SHP77 (cell line): ENCODE measurements around the gene PRCP.
A peak's percentile ranks its signal among the peaks of the same experiment; 100 is the strongest.
"Not testable (repeated sequence)": the region's sequence is repeated elsewhere in the genome, so short reads cannot be mapped to it uniquely, and the experiment has no call there.

Source experiments
- DNase-seq, 2 experiments: peaks; one replicate each; lab custom pipeline; 2025; lab: John Stamatoyannopoulos, UW

PRCP gene

GRCh38 chr11:82900277-82901164 lies at the start of gene PRCP:
Gene PRCP (minus strand): TSS chr11:82900430. CDS start chr11:82900402, 28 bp downstream.
- peak; percentile 88 to 92 for DNase-seq

GRCh38 chr11:82949352-82949751 lies 49.1 kb upstream of the PRCP start:
- DNase-seq, result no peak

DNA sequence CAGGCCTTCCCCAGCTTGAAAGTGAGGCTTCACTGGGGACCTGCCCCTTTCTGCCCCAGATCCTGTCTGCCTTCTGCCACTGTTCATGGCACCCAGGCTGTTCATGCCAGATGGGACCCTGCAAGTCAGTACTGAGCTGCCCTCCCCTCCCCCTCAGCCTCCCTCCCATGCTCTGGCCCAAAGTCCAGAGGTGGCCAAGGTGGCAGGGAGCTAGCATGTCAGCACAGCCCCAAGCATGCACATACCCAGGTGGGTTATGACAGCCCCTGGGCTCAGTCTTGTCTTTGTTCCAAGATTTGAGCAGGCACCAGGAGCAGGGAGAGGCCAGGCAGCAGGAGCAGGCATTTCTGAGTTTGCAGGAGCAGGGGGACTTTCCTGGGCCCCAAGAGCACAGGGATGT lies 45.5 kb upstream of the PRCP start:
- no peak for DNase-seq

DNA sequence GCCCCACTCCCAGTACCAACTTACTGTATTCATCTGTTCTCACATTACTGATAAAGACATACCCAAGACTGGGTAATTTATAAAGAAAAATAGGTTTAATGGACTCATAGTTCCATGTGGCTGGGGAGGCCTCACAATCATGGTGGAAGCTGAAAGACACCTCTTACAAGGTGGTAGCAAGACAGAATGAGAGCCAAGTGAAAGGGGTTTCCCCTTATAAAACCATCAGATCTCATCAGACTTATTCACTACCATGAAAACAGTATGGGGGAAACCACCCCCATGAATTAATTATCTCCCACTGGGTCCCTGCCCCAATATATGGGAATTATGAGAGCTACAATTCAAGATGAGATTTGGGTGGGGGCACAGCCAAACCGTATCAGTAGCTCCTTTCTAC lies 44.8 kb upstream of the PRCP start:
- DNase-seq, result not testable (repeated sequence)

- DNase-seq, result no peak
Measured at GRCh38 chr11:82944198-82944597, 44.0 kb upstream of the PRCP start.

- not testable (repeated sequence) for DNase-seq
Measured at GRCh38 chr11:82943430-82943829, 43.2 kb upstream of the PRCP start.

- no peak for DNase-seq
Measured at GRCh38 chr11:82942376-82942775, 42.1 kb upstream of the PRCP start.

DNA sequence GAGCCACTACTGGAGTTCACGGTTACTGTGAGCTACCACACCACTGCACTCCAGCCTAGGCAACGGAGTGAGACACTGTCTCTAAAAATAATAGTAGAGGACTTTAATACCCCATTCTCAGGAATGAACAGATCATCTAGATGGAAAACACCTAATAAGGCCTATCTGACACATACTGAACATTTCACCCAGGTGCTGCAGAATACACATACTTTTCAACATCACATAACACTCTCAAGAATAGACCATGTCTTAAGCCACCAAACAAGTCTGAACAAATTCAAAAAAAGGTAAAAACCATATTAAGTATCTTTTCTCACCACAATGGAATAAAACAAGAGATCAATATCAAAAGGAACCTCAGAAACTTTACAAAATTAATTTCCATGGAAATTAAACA lies 39.2 kb upstream of the PRCP start:
- DNase-seq, result no peak

DNA sequence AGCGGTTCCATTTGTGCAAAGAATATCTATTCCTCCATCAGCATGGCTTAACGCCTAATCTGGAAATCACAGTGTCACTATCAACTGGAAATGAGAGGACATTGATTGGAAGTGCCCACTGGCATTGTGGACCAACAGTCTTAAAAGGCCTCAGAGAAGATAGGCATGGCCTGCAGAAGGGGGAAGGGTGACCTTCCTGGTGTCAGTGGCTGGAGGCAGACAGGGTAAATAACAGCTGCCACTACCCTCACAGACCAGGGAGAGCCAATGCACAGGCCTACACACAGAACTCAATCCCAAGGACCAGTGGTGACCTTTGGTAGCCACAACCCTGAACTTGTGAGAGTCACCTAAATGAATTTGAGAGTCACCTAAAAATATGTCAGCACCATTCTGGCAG lies 37.3 kb upstream of the PRCP start:
- DNase-seq, result no peak

DNA sequence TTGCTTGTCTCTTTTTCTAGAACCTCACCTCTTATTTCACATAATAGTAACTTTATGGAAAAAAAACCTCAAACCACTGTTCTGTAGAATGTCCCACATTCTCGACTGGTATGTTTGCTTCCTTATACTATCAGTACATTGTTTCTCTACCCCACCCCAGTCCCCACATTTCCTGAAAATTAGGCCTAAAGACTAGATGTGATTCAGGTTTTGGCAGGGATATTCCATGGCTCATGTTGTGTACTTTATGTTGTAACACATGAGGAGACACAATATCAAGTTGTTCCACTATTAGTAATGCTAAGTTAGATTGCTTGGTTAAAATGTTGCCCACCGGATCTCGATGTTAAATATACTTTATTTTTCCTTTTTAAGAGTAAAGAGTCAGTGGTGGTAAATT lies 36.0 kb upstream of the PRCP start:
- DNase-seq, result no peak

GRCh38 chr11:82932564-82932963 lies 32.3 kb upstream of the PRCP start:
- no peak for DNase-seq

DNA sequence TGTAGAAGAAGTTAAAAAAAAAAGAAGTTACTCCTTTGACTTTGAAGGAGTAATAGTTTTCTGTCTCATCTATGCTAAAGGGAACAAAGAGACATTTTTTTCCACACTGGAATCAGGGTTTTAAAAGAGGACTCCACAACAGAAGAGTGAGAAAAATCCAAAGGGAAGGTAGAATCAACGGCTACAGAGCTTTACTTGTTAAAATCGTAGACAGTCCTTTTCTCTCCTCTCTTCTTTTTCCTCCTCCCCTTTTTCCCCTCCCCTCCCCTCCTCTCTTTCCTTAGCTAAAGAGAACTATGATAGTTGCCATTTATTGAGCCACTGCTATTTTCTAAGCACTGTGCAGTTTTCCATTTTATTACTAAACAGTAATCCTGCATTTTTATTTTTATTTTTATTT lies 30.5 kb upstream of the PRCP start:
- no peak for DNase-seq

GRCh38 chr11:82930229-82930628 lies 30.0 kb upstream of the PRCP start:
- no peak for DNase-seq

DNA sequence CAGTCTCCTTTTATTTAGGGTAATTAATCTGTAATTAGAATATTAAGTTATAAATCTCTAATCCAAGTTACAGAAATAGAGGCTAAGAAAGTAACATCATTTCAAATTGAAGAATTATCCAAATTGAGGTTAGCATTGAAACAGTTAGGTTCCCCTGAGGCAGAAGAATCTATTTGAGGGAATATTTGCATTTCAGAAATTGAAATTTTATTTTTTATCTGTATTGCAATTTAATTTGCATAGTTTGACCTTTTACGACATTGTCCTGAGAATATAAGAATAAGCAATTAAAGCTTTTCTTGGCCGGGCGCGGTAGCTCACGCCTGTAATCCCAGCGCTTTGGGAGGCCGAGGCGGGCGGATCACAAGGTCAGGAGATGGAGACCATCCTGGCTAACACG lies 28.9 kb upstream of the PRCP start:
- DNase-seq, result no peak

GRCh38 chr11:82927264-82927880 lies 27.1 kb upstream of the PRCP start:
- DNase-seq, result peak; percentile 12 to 47

DNA sequence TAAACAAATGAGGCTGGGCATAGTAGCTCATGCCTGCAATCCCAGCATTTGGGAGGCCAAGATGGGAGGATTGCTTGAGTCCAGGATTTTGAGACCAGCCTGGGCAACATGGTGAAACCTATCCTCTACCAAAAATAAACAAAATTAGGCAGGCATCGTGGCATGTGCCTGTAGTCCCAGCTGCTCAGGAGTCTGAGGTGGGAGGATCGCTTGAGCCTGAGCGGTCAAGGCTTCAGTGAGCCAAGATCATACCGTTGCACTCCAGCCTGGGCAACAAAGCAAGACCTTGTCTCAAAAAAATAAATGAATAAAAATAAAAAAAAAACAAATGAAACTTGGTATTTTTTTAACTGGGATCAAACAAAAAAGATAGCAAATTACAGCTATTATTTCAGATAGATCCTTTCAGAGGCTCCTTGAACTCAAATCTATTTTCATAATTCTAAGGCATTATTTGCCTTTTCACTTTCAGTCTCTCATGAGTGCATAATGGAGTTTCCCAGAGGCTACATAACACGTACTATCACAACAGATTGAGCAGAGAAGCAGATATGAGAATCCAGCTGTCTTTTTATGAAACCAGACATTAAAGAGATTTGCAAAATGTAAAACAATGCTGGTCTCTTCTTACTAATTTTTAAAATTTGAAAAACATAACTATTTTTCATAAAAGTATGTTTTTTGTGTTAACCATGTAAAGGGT lies 24.4 kb upstream of the PRCP start:
- no peak for DNase-seq

DNA sequence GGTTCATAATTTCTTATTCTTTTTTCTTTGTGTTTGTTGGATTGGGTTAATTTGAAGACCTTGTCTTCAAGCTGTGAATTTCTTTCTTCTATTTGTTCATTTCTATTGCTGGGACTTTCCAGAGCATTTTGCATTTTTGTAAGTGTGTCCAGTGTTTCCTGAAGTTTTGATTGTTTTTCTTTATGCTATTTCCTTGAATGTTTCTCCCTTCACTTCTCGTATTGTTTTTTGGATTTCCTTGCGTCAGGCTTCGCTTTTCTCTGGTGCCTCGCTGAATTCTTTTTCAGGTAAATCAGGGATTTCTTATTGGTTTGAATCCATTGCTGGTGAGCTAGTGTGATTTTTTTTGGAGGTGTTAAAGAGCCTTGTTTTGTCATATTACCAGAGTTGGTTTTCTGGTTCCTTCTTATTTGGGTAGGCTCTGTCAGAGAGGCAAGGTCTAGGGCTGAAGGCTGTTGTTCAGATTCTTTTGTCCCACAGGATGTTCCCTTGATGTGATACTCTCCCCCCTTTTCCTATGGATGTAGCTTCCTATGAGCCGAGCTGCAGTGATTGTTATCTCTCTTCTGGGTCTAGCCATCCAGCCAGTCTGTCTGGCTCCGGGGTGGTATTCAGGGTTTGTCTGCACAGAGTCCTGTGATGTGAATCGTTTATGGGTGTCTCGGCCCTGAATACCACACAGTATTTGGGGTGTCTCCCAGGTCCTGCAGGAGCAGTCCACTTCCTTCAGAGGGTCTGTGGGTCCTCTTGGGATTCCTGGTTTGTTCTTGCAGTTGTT lies 22.4 kb upstream of the PRCP start:
- DNase-seq, result not testable (repeated sequence)

- DNase-seq, result not testable (repeated sequence)
Measured at GRCh38 chr11:82920227-82920626, 20.0 kb upstream of the PRCP start.

DNA sequence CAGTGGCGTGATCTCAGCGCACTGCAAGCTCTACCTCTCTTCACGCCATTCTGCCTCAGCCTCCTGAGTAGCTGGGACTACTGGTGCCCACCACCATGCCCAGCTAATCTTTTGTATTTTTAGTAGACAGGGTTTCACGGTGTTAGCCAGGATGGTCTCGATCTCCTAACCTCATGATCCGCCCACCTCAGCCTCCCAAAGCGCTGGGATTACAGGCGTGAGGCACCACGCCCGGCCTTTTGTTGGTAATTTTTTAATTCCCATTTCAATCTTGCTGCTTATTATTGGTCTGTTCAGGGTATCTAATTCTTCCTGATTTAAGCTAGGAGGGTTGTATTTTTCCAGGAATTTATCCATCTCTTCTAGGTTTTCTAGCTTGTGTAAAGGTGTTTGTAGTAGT lies 19.6 kb upstream of the PRCP start:
- DNase-seq, result not testable (repeated sequence)

DNA sequence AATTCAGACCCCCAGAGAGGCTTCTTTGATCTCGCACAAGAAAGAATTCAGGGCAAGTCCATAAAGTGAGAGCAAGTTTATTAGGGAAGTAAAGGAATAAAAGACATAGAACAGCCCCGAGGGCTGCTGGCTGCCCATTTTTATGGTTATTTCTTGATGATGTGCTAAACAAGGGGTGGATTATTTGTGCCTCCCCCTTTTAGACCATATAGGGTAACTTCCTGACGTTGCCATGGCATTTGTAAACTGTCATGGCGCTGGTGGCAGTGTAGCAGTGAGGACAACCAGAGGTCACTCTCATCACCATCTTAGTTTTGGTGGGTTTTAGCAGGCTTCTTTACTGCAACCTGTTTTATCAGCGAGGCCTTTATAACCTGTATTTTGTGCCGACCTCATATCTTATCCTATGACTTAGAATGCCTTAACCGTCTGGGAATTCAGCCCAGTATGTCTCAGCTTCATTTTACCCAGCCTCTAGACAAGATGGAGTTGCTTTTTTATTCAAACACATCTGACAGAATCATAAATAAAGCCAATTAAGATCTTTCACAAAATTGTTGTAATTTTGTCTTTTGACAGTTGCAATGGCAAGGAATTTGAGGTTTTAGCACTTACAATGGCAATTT lies 8.9 kb upstream of the PRCP start:
- no peak for DNase-seq

DNA sequence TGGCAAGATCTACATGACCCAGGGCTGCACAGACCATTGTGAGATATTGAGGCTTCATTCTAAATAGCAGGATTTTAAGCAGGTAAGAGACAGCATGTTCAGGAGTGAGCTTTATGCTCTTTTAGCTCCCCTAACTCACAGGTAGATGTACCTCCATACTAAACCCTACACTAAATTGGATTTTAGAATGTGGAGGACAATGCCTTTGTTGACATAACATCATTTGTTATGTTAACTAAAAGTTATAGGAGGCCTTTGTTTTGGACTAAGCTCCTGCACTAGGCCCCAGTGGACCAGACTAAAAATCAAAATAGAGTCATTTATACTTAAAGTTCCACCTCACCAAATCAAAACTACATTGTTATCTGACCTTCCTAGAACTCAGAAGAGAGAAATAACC lies 8.1 kb upstream of the PRCP start:
- no peak for DNase-seq

DNA sequence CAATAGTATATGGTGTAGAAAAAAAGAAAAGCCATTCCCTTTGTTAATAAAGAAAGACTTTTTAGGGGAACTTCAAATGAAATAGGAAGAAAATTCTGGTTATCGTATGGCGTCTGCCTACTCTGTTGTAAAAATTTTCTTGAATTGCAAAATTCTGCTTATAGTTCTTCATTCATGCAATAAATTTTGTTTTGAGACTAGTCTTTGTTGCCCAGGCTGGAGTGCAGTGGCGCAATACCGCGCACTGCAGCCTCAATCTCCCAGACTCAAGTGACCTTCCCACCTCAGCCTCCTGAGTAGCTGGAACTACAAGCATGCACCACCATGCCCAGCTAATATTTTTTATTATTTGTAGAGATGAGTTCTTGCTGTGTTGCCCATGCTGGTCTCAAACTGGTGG lies 7.1 kb upstream of the PRCP start:
- no peak for DNase-seq
